ENCODE results near the gene NEUROG2. TPM values are rescaled to one million over a fixed set of nuclear protein-coding genes. Genes with fewer than 3 reads are reported as not detected.

The NEUROG2 gene
- total RNA-seq, 4 donors from 2014 or later: not detected

- H3K36me3 ChIP-seq: no peaks in the 10 kb centered on the region
- intact Hi-C loops (cut with DNase I): no loop called here
- WGBS, 2 donors: 3 to 5% methylated on average over 20 of the region's 20 CpGs
- DNase-seq: no peak
- H3K9me3 ChIP-seq: no peaks in the 10 kb centered on the region
- TF ChIP-seq CTCF (IDR thresholded peaks at IDR 0.05): no peak
- no peak for TF ChIP-seq POLR2A (IDR thresholded peaks at IDR 0.05)
- no peak overlapping the region for H3K4me3 ChIP-seq (replicated peaks in 1 of 3)
- peaks cover 75% of the 10 kb centered on the region for H3K27me3 ChIP-seq
- H3K4me1 ChIP-seq: peaks cover 13 to 32% of the 10 kb centered on the region in 2 donors
- H3K27ac ChIP-seq: no peak overlapping the region
These were observed 1.2 kb upstream of the NEUROG2 start for GRCh38 chr4:112517067-112517634.

- 1 to 3% methylated on average over 33 to 55 of the region's 55 CpGs for WGBS, 2 donors
- no peak for DNase-seq
These were observed 589 bp upstream of the NEUROG2 start for GRCh38 chr4:112516471-112517066.

GRCh38 chr4:112515198-112516065, 548 bp downstream of the NEUROG2 start:
- Histone ChIP-seq H3K9me3 (no peaks in the 10 kb centered on the region), H3K27me3 (peaks cover 71% of the 10 kb centered on the region), H3K4me3 (replicated peaks in 1 of 3) (peak overlapping the region; percentile 12 to 38 (median 34)), H3K27ac (no peak overlapping the region), H3K4me1 (peaks cover 25 to 33% of the 10 kb centered on the region in 2 donors), H3K36me3 (no peaks in the 10 kb centered on the region)
- TF ChIP-seq CTCF (IDR thresholded peaks at IDR 0.05) (no peak), POLR2A (IDR thresholded peaks at IDR 0.05) (no peak)
- DNase-seq: peak in 1 of 2 donors; percentile 32
- WGBS, 2 donors: 0 to 1% methylated on average over 15 to 33 of the region's 96 CpGs
- intact Hi-C loops (cut with DNase I): no loop called here

More at GRCh38 chr4:112516471-112517066, 589 bp upstream of the NEUROG2 start:
- Histone ChIP-seq H3K36me3 (no peaks in the 10 kb centered on the region), H3K27ac (no peak overlapping the region), H3K4me1 (peaks cover 13 to 32% of the 10 kb centered on the region in 2 donors), H3K4me3 (replicated peaks in 1 of 3) (peak overlapping the region in 1 of 3 donors; percentile 10), H3K9me3 (no peaks in the 10 kb centered on the region), H3K27me3 (peaks cover 71% of the 10 kb centered on the region)
- intact Hi-C loops (cut with DNase I): no loop called here
- no peak for TF ChIP-seq CTCF (IDR thresholded peaks at IDR 0.05)
- TF ChIP-seq POLR2A (IDR thresholded peaks at IDR 0.05): no peak

- H3K27ac ChIP-seq: no peak overlapping the region
- TF ChIP-seq CTCF (IDR thresholded peaks at IDR 0.05) (no peak), POLR2A (IDR thresholded peaks at IDR 0.05) (no peak)
- no peak for DNase-seq
- intact Hi-C loops (cut with DNase I): no loop called here
- no peaks in the 10 kb centered on the region for H3K9me3 ChIP-seq
- peaks cover 70% of the 10 kb centered on the region for H3K27me3 ChIP-seq
- no peaks in the 10 kb centered on the region for H3K36me3 ChIP-seq
- WGBS, 2 donors: 7 to 8% methylated on average over 10 to 11 of the region's 52 CpGs
- H3K4me3 ChIP-seq (replicated peaks in 1 of 3): peak overlapping the region in 1 of 3 donors; percentile 34
- peaks cover 32 to 38% of the 10 kb centered on the region in 2 donors for H3K4me1 ChIP-seq
These were observed 1.3 kb downstream of the NEUROG2 start for GRCh38 chr4:112514647-112515197.
